Measurements from ENCODE around the gene CKS1B. TPM values are rescaled to one million over a fixed set of nuclear protein-coding genes. Genes with fewer than 3 reads are reported as not detected.

Gene CKS1B
- total and polyA plus RNA-seq, 4 donors = 25.9 to 64.8 (median 39.3) TPM

DNA sequence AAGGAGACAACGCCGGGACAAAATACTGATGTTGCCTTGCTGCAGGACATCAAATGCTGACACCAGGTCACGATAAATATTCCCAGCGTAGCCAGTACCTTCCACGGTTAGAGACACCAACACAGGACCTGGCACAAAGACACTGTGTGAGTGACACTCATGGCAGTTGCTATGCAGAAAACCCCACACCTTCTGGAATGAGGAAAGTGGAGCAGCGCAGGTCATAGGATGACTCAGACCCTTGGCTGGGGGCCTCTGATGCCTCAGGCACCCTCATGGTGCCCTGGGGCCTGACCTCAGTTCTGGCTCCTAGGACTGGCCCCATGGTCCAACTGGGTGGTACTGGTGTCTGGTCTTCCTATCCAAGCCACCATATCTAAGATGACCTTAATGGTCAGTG is 52.1 kb downstream of the CKS1B start:
- Histone ChIP-seq H3K4me1 (ENCODE audit: control insufficient read depth, insufficient read depth, low read length) (no peaks in the 10 kb centered on the region), H3K4me3 (ENCODE audit: low read depth, low read length) (no peak overlapping the region), H3K27ac (ENCODE audit: low read depth, low read length) (no peak overlapping the region), H3K36me3 (ENCODE audit: control insufficient read depth, insufficient read depth, low read length) (no peaks in the 10 kb centered on the region), H3K27me3 (ENCODE audit: control insufficient read depth, insufficient read depth, low read length) (no peaks in the 10 kb centered on the region), H3K9me3 (ENCODE audit: control insufficient read depth, insufficient read depth, low read length) (no peaks in the 10 kb centered on the region)
- no peak for DNase-seq (ENCODE audit: low read depth in 4 of 6, low spot score in 6 of 6)
- 85% methylated on average over 6 of the region's 6 CpGs for WGBS (ENCODE audit: insufficient coverage)

Small RNA genes within 50 kb of the gene (small RNA-seq; reads per million reads assigned to genes)
- gene MIR4258 (ENCODE audit: low replicate concordance) (not detected), gene RF00017 (ENCODE audit: low replicate concordance) (not detected)

Other genes starting within 250 kb of the CKS1B start
- 10 to 100 TPM in 1 of 2 donors, 1 to 10 TPM in 1; 9.6 to 12.9 TPM for gene KCNN3, start 104.4 kb upstream of the CKS1B start, total RNA-seq
- 10 to 100 TPM; 19.9 to 24.8 TPM for gene KCNN3, start 104.4 kb upstream of the CKS1B start, polyA plus RNA-seq (ENCODE audit: insufficient read length in 2 of 2)
- 10 to 100 TPM; 10.6 to 15.3 TPM for gene PMVK, start 38.0 kb upstream of the CKS1B start, total RNA-seq
- 10 to 100 TPM; 43.2 to 45.3 TPM for gene PMVK, start 38.0 kb upstream of the CKS1B start, polyA plus RNA-seq (ENCODE audit: insufficient read length in 2 of 2)
- gene PBXIP1, start 18.6 kb upstream of the CKS1B start, total RNA-seq = 100 to 1,000 TPM in 1 of 2 donors, 10 to 100 TPM in 1; 57.5 to 143 TPM
- 10 to 100 TPM; 66.7 to 67.8 TPM for gene PBXIP1, start 18.6 kb upstream of the CKS1B start, polyA plus RNA-seq (ENCODE audit: insufficient read length in 2 of 2)
- 10 to 100 TPM; 12.7 to 24.7 TPM for gene PYGO2, start 12.9 kb upstream of the CKS1B start, total RNA-seq
- gene PYGO2, start 12.9 kb upstream of the CKS1B start, polyA plus RNA-seq (ENCODE audit: insufficient read length in 2 of 2) = 10 to 100 TPM; 31.6 to 34.3 TPM
- gene SHC1, start 3.9 kb upstream of the CKS1B start, total RNA-seq = 10 to 100 TPM; 28.5 to 99.2 TPM
- gene SHC1, start 3.9 kb upstream of the CKS1B start, polyA plus RNA-seq (ENCODE audit: insufficient read length in 2 of 2) = 10 to 100 TPM; 26.4 to 47.2 TPM
- 10 to 100 TPM; 14.6 to 32.0 TPM for gene FLAD1, start 8.7 kb downstream of the CKS1B start, total RNA-seq
- gene FLAD1, start 8.7 kb downstream of the CKS1B start, polyA plus RNA-seq (ENCODE audit: insufficient read length in 2 of 2) = 10 to 100 TPM; 33.5 to 36.9 TPM
- under 1 TPM in 1 of 2 donors, not detected in 1; 0.22 TPM for gene LENEP, start 18.9 kb downstream of the CKS1B start, total RNA-seq
- under 1 TPM in 1 of 2 donors, not detected in 1; 0.39 TPM for gene LENEP, start 18.9 kb downstream of the CKS1B start, polyA plus RNA-seq (ENCODE audit: insufficient read length in 2 of 2)
- 10 to 100 TPM in 1 of 2 donors, 1 to 10 TPM in 1; 7.3 to 10.7 TPM for gene ZBTB7B, start 28.1 kb downstream of the CKS1B start, total RNA-seq
- 1 to 10 TPM; 8.7 to 9.0 TPM for gene ZBTB7B, start 28.1 kb downstream of the CKS1B start, polyA plus RNA-seq (ENCODE audit: insufficient read length in 2 of 2)
- 1 to 10 TPM in 1 of 2 donors, under 1 TPM in 1; 0.10 to 1.0 TPM for gene DCST2, start 59.1 kb downstream of the CKS1B start, total RNA-seq
- gene DCST2, start 59.1 kb downstream of the CKS1B start, polyA plus RNA-seq (ENCODE audit: insufficient read length in 2 of 2) = 1 to 10 TPM; 1.1 to 1.2 TPM
- gene DCST1, start 59.1 kb downstream of the CKS1B start, total RNA-seq = not detected
- under 1 TPM; 0.11 to 0.33 TPM for gene DCST1, start 59.1 kb downstream of the CKS1B start, polyA plus RNA-seq (ENCODE audit: insufficient read length in 2 of 2)
- 10 to 100 TPM; 29.9 to 58.5 TPM for gene ADAM15, start 76.6 kb downstream of the CKS1B start, total RNA-seq
- gene ADAM15, start 76.6 kb downstream of the CKS1B start, polyA plus RNA-seq (ENCODE audit: insufficient read length in 2 of 2) = 100 to 1,000 TPM in 1 of 2 donors, 10 to 100 TPM in 1; 73.1 to 100 TPM
- gene EFNA4, start 89.1 kb downstream of the CKS1B start, total RNA-seq = 10 to 100 TPM in 1 of 2 donors, 1 to 10 TPM in 1; 3.5 to 13.9 TPM
- gene EFNA4, start 89.1 kb downstream of the CKS1B start, polyA plus RNA-seq (ENCODE audit: insufficient read length in 2 of 2) = 1 to 10 TPM; 5.1 to 6.8 TPM
- gene EFNA3, start 104.2 kb downstream of the CKS1B start, total RNA-seq = 10 to 100 TPM; 12.3 to 13.6 TPM
- gene EFNA3, start 104.2 kb downstream of the CKS1B start, polyA plus RNA-seq (ENCODE audit: insufficient read length in 2 of 2) = 10 to 100 TPM; 46.6 to 50.6 TPM
- 10 to 100 TPM; 14.8 to 27.8 TPM for gene EFNA1, start 153.2 kb downstream of the CKS1B start, total RNA-seq
- gene EFNA1, start 153.2 kb downstream of the CKS1B start, polyA plus RNA-seq (ENCODE audit: insufficient read length in 2 of 2) = 10 to 100 TPM; 17.9 to 23.3 TPM
- gene SLC50A1, start 161.2 kb downstream of the CKS1B start, total RNA-seq = 10 to 100 TPM; 12.1 to 35.8 TPM
- gene SLC50A1, start 161.2 kb downstream of the CKS1B start, polyA plus RNA-seq (ENCODE audit: insufficient read length in 2 of 2) = 10 to 100 TPM; 18.2 to 26.9 TPM
- gene DPM3, start 165.8 kb downstream of the CKS1B start, total RNA-seq = 10 to 100 TPM; 16.2 to 46.6 TPM
- 10 to 100 TPM; 41.7 to 47.2 TPM for gene DPM3, start 165.8 kb downstream of the CKS1B start, polyA plus RNA-seq (ENCODE audit: insufficient read length in 2 of 2)
- 100 to 1,000 TPM in 1 of 2 donors, 10 to 100 TPM in 1; 81.9 to 140 TPM for gene KRTCAP2, start 198.6 kb downstream of the CKS1B start, total RNA-seq
- gene KRTCAP2, start 198.6 kb downstream of the CKS1B start, polyA plus RNA-seq (ENCODE audit: insufficient read length in 2 of 2) = 100 to 1,000 TPM; 130 to 132 TPM
- gene TRIM46, start 199.2 kb downstream of the CKS1B start, total RNA-seq = 1 to 10 TPM; 6.7 to 6.8 TPM
- gene TRIM46, start 199.2 kb downstream of the CKS1B start, polyA plus RNA-seq (ENCODE audit: insufficient read length in 2 of 2) = 10 to 100 TPM; 29.5 to 37.6 TPM
- 10 to 100 TPM; 18.2 to 39.1 TPM for gene THBS3, start 233.2 kb downstream of the CKS1B start, total RNA-seq
- gene THBS3, start 233.2 kb downstream of the CKS1B start, polyA plus RNA-seq (ENCODE audit: insufficient read length in 2 of 2) = 10 to 100 TPM; 34.4 to 57.6 TPM
- 10 to 100 TPM; 15.8 to 43.1 TPM for gene MTX1, start 234.0 kb downstream of the CKS1B start, total RNA-seq
- 10 to 100 TPM; 35.8 to 40.2 TPM for gene MTX1, start 234.0 kb downstream of the CKS1B start, polyA plus RNA-seq (ENCODE audit: insufficient read length in 2 of 2)

Data from spinal cord (tissue), 10 donors.